GM12878 (cell line): ENCODE data around the gene PP2D1. TPM values are rescaled to one million over a fixed set of nuclear protein-coding genes. Genes with fewer than 3 reads are reported as not detected.

Experiments
- ASH2L ChIP-seq: fragments of 300-600, 200-600 bp; sonication (generic); IDR thresholded peaks from 2 replicates; pipeline ENCODE4 v1.6.1; 2017; ENCODE audit warnings: low read depth, mild to moderate bottlenecking, borderline replicate concordance
- CEBPB ChIP-seq, 2 experiments: fragments of 150-350 bp in 1 of 2; IDR thresholded peaks; 2 replicates each; pipeline ENCODE4 v1.6.1; 2012 to 2014; ENCODE audit warnings: low read depth in 2 of 2, low read length in 2 of 2, borderline replicate concordance in 1 of 2, inconsistent platforms in 1 of 2
- CUX1 ChIP-seq: IDR thresholded peaks from 2 replicates; pipeline ENCODE4 v1.6.1; 2012; ENCODE audit warnings: improper control_type of control experiment, low read depth, low read length; ENCODE audit not compliant: insufficient replicate concordance
- E4F1 ChIP-seq: fragments of 450-650 bp; IDR thresholded peaks from 2 replicates; pipeline ENCODE4 v1.6.1; 2018; ENCODE audit warnings: borderline replicate concordance, mild to moderate bottlenecking; ENCODE audit not compliant: partially characterized antibody
- EP300 ChIP-seq, 2 experiments: fragments of 150-350 bp in 1 of 2; IDR thresholded peaks; 2 replicates each; pipeline ENCODE4 v1.6.1; 2011 to 2012; ENCODE audit warnings: low read depth in 2 of 2, low read length in 2 of 2, borderline replicate concordance in 1 of 2, improper control_type of control experiment in 1 of 2, inconsistent platforms in 1 of 2; ENCODE audit not compliant: control insufficient read depth in 1 of 2
- HCFC1 ChIP-seq: fragments of 150-350 bp; IDR thresholded peaks from 2 replicates; pipeline ENCODE4 v1.6.1; 2014; ENCODE audit warnings: low read length
- IKZF2 ChIP-seq, 2 experiments: fragments of 450-650 bp; IDR thresholded peaks; 2 replicates each; pipeline ENCODE4 v1.6.1; 2017; ENCODE audit warnings: mild to moderate bottlenecking in 2 of 2, moderate library complexity in 2 of 2
- POU2F2 ChIP-seq: IDR thresholded peaks from 3 replicates; pipeline ENCODE4 v1.6.1; 2011; ENCODE audit warnings: low read depth, mild to moderate bottlenecking, low read length, borderline replicate concordance
- ZBTB11 ChIP-seq: fragments of 450-650 bp; formaldehyde crosslinking; IDR thresholded peaks from 2 replicates; pipeline ENCODE4 v1.5.0; 2022; ENCODE audit warnings: mild to moderate bottlenecking, missing genetic modification characterization
- polyA plus RNA-seq, 11 experiments: library from polyadenylated mRNA; depleted of rRNA in 4 of 11; unstranded in 6 of 11; stranded (reverse) in 5 of 11; fragments of >200 nt; fragmentation: Nextera tagmentation in 4 of 11; fragmentation: Illumina TruSeq in 1 of 11; extraction: Ambion mirVana in 4 of 11; extraction: Trizol in 1 of 11; gene quantifications; 1 replicate in 1 of 11; 2 replicates in 10 of 11; pipeline versions ENCODE4 v1.2.1 to v1.2.3, GENCODE V29; 2011 to 2016; ENCODE audit warnings: inconsistent platforms in 2 of 11, missing spikeins in 2 of 11, low read depth in 1 of 11
- total RNA-seq, 4 experiments: library from RNA; depleted of rRNA in 3 of 4; stranded (reverse); fragments of >200 nt in 3 of 4; fragmentation: Illumina TruSeq in 1 of 4; extraction: Trizol in 1 of 4; gene quantifications; 2 replicates each; pipeline versions ENCODE4 v1.2.1 to v1.2.3, GENCODE V29; 2013 to 2021

Gene PP2D1
- total and polyA plus RNA-seq, 10 of the 15 experiments (the other 5 are each of a cell fraction or from before 2014, with no cell fraction given) = 0.04 to 0.18 (median 0.17) TPM; not detected in 7

DNA sequence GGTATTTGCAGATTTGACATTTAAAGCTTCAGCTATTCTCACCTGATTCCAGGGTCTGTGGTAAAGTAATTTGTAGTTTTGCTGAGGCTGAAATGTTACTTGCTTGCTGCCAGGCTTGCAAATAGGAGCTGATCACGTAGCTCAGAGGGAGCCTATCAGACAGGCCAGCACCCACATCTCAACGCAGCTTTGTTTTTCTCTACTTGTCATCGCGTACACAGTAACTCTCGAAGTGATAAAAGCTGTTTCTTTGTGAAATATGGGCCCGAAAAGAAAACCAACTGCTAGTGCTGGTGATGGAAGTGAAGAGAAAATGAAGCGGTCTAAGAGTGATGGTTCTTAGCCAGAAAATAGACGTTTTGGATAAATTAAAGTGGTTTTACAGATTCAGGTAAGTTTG lies 41.7 kb downstream of the PP2D1 start (continued):
- TF ChIP-seq CUX1 (no peak), HCFC1 (no peak), ASH2L (no peak), CEBPB (IDR thresholded peaks at IDR 0.05; ENCODE audit: borderline replicate concordance in 1 of 2, low read depth in 2 of 2, low read length in 2 of 2) (no peak), ZBTB11 (no peak), EP300 (IDR thresholded peaks at IDR 0.05; ENCODE audit: borderline replicate concordance in 1 of 2, control insufficient read depth in 1 of 2, low read depth in 2 of 2, low read length in 2 of 2) (no peak), POU2F2 (no peak), IKZF2 (IDR thresholded peaks at IDR 0.05) (no peak), E4F1 (no peak)
- TF ChIP-seq, all 136 proteins: peak for 0
